Coronary artery (tissue), 2 donors: ENCODE measurements around the gene PGAP6.
A peak's percentile ranks its signal among the peaks of the same experiment; 100 is the strongest.
"Not testable (repeated sequence)": the region's sequence is repeated elsewhere in the genome, so short reads cannot be mapped to it uniquely, and the experiment has no call there.

ENCODE experiments used
- DNase-seq: peaks from one replicate; pipeline ENCODE4 v3.0.0-alpha.2; 2017; ENCODE audit warnings: low spot score
- H3K27ac ChIP-seq, 2 donors: fragments of 200-600 bp; sonication (generic); one replicate each; pipeline ENCODE4 v1.5.1; 2016 to 2019
- H3K4me3 ChIP-seq: fragments of 200-600 bp; sonication (generic); 2 replicates; pipeline ENCODE4 v1.5.1; 2016; ENCODE audit warnings: mild to moderate bottlenecking, moderate library complexity
- TF ChIP-seq, protein P1 (sequence below): fragments of 200-600 bp; sonication (generic); IDR thresholded peaks from one replicate; pipeline ENCODE4 v1.5.1; 2019; ENCODE audit warnings: antibody characterized with exemption

PGAP6 gene

DNA sequence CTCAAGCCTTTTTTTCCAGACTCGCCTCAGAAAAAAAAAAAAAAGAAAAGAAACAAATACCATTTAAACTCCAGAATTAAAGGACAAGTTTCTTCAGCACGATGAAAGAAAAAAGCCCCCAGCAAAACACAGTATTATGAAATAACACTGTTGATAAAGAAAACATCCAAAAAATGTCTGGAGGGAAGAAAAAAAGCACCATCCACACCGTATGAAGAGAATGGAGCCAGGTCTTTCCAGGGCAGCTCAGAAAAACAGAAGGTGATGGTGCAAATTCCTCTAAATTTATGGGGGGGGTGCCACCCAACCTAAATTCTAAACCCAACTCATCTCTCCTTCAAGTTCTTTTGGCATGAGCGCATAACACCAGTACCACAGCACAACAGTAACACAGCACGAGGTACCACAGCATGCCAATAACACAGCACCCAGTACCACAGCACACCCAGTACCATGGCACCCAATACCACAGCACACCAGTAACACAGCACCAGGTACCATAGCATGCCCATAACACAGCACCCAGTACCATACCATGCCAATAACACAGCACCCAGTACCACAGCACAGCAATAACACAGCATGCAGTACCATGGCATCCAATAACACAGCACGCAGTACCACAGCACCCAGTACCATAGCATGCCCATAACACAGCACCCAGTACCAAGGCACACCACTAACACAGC is 48.2 kb downstream of the PGAP6 start:
- H3K27ac ChIP-seq = no peak overlapping the region
- no peak overlapping the region for H3K4me3 ChIP-seq
- no peak for DNase-seq
- TF ChIP-seq, protein P1, sequence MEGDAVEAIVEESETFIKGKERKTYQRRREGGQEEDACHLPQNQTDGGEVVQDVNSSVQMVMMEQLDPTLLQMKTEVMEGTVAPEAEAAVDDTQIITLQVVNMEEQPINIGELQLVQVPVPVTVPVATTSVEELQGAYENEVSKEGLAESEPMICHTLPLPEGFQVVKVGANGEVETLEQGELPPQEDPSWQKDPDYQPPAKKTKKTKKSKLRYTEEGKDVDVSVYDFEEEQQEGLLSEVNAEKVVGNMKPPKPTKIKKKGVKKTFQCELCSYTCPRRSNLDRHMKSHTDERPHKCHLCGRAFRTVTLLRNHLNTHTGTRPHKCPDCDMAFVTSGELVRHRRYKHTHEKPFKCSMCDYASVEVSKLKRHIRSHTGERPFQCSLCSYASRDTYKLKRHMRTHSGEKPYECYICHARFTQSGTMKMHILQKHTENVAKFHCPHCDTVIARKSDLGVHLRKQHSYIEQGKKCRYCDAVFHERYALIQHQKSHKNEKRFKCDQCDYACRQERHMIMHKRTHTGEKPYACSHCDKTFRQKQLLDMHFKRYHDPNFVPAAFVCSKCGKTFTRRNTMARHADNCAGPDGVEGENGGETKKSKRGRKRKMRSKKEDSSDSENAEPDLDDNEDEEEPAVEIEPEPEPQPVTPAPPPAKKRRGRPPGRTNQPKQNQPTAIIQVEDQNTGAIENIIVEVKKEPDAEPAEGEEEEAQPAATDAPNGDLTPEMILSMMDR = no peak

GRCh38 chr16:331181-331814 is 50.5 kb downstream of the PGAP6 start:
- not testable (repeated sequence) for H3K27ac ChIP-seq, DNase-seq, H3K4me3 ChIP-seq

DNA sequence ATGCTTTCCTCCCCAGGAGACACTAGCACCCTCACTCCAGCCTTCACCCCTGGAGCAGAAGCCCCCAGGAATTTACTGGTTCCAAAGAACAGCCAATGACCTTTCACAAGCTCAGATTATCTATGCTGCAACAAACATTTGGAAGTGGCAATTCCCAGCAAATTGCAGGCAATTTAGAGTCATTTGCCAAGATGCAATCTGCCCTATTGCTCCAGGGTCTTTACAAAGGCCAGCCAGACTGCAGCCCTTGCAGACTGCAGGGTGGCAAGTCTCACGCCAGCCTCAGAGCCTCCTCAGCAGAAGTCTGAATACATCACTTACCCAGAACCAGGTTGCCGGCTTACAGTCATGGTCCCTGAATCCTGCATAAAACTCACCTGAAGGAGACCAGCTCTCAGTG is 51.0 kb downstream of the PGAP6 start:
- TF ChIP-seq, protein P1 = no peak
- no peak for DNase-seq
- Histone ChIP-seq H3K4me3 (no peak overlapping the region), H3K27ac (no peak overlapping the region)

DNA sequence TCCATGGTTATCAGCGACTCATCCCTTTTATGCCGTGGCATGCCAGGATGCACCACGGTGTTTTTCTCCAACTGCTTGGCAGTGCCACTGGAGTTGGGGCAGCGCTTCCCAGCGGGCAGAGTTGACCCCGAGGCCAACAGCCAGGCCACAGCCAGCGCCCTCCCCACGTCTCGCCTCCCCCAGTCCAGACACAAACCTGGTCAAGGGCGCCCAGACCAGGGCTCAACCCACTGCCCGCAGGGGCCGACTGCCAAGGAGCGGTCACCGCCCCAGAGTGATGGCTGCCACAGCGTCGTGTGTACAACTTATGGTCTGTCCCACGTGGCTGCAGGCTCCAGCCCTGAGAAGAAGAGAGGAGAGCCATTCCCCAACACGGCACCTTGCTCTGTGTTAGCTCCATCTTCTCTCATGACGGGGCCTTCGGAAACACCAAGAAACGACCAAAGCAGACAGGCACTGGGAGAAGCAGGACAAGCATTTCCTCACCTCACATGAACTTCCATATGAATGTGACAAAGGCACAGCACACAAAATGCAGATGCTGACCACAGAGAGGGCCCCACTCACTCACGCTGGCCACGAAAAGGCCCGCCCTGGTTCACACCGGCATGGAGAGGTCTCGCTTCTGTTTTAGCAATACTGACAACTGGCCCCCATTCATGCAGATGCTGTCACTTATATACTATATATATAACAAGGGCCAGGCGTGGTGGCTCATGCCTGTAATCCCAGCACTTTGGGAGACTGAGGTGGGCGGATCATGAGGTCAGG is 56.2 kb downstream of the PGAP6 start:
- H3K4me3 ChIP-seq = peak overlapping the region; percentile 30
- no peak for DNase-seq
- H3K27ac ChIP-seq = no peak overlapping the region
- TF ChIP-seq, protein P1 = no peak

DNA sequence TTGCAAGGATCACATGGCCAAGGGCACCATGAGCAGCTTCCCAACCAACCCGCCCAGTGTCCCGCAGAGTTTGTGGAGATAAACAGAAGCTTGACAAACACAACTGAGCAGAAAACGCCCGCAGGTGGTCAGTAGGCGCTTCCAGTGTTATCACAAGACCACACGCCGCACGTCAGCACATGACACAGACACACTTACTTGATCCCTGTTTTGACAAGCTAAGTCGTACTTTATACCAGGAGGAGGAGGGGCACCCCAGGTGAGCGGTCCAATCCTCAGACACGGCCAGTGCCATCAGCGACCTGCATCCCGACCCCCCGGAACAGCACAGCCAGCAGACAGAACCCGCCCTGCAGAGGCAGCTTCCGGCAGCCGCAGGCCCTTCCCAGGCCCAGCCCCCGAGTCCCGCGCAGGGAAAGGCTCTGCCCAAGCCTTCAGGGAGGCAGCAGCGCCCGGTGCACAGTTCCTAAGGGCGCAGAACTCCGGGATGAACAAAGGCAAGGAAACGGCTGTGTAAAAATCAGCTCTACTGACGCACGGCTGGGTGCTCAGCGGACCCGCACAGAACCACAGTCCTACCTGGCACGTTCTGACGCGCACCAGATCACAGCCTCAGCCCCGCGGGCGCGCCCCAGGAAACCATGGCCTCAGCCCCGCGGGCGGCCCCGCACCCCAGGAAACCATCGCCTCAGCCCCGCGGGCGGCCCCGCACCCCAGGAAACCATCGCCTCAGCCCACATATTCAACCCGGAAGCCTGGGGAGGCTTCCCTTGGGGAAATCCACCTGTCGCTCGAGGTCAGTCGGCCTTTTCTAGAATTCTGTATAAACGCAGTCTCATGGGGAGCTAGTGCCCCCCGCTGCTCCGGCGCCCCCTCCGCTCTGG is 57.1 kb downstream of the PGAP6 start:
- TF ChIP-seq, protein P1 = no peak
- H3K27ac ChIP-seq = no peak overlapping the region
- DNase-seq = no peak
- H3K4me3 ChIP-seq = peak overlapping the region; percentile 30

GRCh38 chr16:324201-324450 is 57.7 kb downstream of the PGAP6 start:
- TF ChIP-seq, protein P1 = no peak
- H3K4me3 ChIP-seq = no peak overlapping the region
- H3K27ac ChIP-seq = no peak overlapping the region
- DNase-seq = no peak

DNA sequence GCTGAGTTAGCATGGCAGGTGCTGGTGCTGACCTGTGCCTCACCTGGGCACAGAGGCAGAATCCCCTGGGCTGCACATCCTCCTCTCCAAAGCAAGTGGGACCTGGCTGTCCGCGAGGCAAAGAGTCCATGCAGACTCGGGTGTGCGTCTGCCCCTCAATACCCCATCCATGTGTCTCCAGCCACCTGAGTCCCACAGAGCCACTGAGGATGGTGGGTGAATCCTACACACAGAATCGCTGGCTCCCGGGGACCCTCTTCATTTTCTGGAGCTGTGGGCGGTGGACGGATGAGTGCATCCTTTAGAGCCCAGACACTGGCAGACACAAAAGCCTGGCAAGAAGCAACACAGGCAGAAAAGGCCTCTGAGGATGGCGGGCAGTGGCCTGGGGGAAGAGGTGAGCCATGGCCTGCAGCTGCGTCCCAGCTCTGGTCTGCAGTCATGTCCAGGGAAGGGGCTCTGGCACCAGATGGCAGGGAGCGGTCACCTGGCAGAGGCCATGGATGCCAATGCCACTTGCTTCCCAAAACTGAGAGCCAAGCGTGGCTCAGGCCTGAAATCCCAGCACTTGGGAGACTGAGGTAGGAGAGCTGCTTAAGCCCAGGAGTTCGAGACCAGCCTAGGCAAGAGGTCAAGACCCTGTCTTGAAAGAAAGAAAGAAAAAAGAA is 59.2 kb downstream of the PGAP6 start:
- no peak for DNase-seq
- Histone ChIP-seq H3K4me3 (no peak overlapping the region), H3K27ac (no peak overlapping the region)
- TF ChIP-seq, protein P1 = no peak
